ENCODE data around the gene RDX. TPM values are rescaled to one million over a fixed set of nuclear protein-coding genes. Genes with fewer than 3 reads are reported as not detected.

RDX gene
- total and polyA plus RNA-seq, 4 experiments from 2014 or later = 14.3 to 26.5 (median 20.5) TPM

DNA sequence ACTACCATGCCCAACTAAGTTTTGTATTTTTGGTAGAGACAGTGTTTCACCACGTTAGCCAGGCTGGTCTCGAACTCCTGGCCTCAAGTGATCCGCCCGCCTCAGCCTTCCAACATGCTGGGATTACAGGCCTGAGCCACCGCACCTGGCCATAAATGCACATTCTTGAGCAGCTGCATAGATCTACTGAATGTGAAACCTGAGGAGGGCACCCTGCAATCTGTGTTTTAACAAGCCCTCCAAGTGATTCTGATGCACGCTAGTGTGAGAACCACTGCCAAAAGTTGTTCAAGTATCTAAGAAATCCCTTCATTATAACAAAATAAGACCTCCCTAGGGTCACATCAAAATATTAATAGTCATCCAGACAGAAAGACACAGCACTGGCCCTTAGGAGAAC, 89.3 kb downstream of the RDX start:
- Mint-ChIP-seq H3K27me3 (no peaks in the 10 kb centered on the region), H3K9me3 (peaks cover 0 to 4% (median 0%) of the 10 kb centered on the region in 8 donors), H3K4me1 (peaks cover 0 to 5% (median 0%) of the 10 kb centered on the region in 4 donors), H3K36me3 (no peaks in the 10 kb centered on the region), H3K4me3 (no peak overlapping the region), H3K27ac (no peak overlapping the region)
- Histone ChIP-seq H3K27me3 (ENCODE audit: insufficient read depth, low read length) (no peaks in the 10 kb centered on the region), H3K4me3 (ENCODE audit: low read length in 2 of 2) (no peak overlapping the region), H3K27ac (ENCODE audit: low read depth, low read length) (no peak overlapping the region), H3K36me3 (ENCODE audit: insufficient read depth, low read length) (no peaks in the 10 kb centered on the region), H3K4me1 (ENCODE audit: insufficient read depth, low read length) (peaks cover 3% of the 10 kb centered on the region), H3K9me3 (ENCODE audit: control insufficient read depth in 1 of 2, low read length in 2 of 2) (no peaks in the 10 kb centered on the region)
- ChIA-PET POLR2A (ENCODE audit: partially characterized antibody) (interaction anchor here (1.6 kb wide), 1 partner anchor 15 kb away, joined by 3 read pairs; no protein-coding TSS in a partner anchor), CTCF (ENCODE audit: partially characterized antibody) (interaction anchor here (1.7 to 14.4 kb wide), 3 partner anchors 42 to 226 kb away, joined by 4 to 166 read pairs (median 7); no protein-coding TSS in a partner anchor)
- intact Hi-C loops (cut with micrococcal nuclease) = loop anchor here (10.0 kb wide), 1 partner anchor 1238 kb away; no protein-coding TSS in a partner anchor
- DNase-seq = no peak

GRCh38 chr11:110200836-110201235, 95.6 kb downstream of the RDX start:
- POLR2A ChIA-PET (ENCODE audit: partially characterized antibody) = interaction anchor here (1.0 to 1.5 kb wide), 3 partner anchors 167 to 234 kb away, joined by 4 to 6 read pairs (median 5); no protein-coding TSS in a partner anchor
- Mint-ChIP-seq H3K27me3 (peaks cover 0 to 2% of the 10 kb centered on the region in 2 donors), H3K4me1 (peaks cover 0 to 1% (median 0%) of the 10 kb centered on the region in 4 donors), H3K4me3 (no peak overlapping the region), H3K9me3 (no peaks in the 10 kb centered on the region), H3K27ac (no peak overlapping the region), H3K36me3 (no peaks in the 10 kb centered on the region)
- intact Hi-C loops (cut with micrococcal nuclease) = loop anchor here (1.0 to 10.0 kb wide), 5 partner anchors 48 to 1244 kb away; no protein-coding TSS in a partner anchor
- Histone ChIP-seq H3K4me3 (ENCODE audit: low read length in 2 of 2) (no peak overlapping the region), H3K27me3 (ENCODE audit: insufficient read depth, low read length) (no peaks in the 10 kb centered on the region), H3K9me3 (ENCODE audit: control insufficient read depth in 1 of 2, low read length in 2 of 2) (no peaks in the 10 kb centered on the region), H3K4me1 (ENCODE audit: insufficient read depth, low read length) (no peaks in the 10 kb centered on the region), H3K27ac (ENCODE audit: low read depth, low read length) (no peak overlapping the region), H3K36me3 (ENCODE audit: insufficient read depth, low read length) (no peaks in the 10 kb centered on the region)
- DNase-seq = no peak
- CTCF ChIA-PET (ENCODE audit: partially characterized antibody) = interaction anchor here (0.7 to 14.4 kb wide), 37 partner anchors 10 to 1082 kb away, joined by 3 to 166 read pairs (median 6); partner anchors contain the start of gene FDX1

DNA sequence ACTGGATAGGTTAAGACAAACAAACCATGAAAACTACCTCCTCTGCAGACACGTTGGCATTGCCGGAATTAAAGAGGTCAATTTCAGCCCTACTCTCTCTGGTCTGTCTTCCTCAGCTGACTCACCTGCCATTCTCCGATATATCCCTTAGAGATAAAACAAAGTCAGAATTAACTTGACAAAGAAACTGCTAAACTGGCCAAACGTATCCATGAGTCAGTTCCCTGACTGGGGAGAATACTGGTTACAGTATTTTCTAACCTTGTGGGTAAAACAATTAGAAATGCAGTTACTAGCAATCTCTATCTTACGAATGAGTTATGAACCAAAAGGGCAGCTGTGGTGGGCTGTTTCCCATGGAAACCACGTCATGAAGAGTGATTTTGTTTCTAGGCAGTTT, 96.2 kb downstream of the RDX start:
- CTCF ChIA-PET (ENCODE audit: partially characterized antibody) = interaction anchor here (0.7 to 14.4 kb wide), 19 partner anchors 11 to 1082 kb away, joined by 3 to 166 read pairs (median 9); partner anchors contain the start of gene FDX1
- Mint-ChIP-seq H3K27ac (no peak overlapping the region), H3K4me1 (peaks cover 0 to 1% (median 0%) of the 10 kb centered on the region in 4 donors), H3K36me3 (no peaks in the 10 kb centered on the region), H3K27me3 (peaks cover 0 to 2% of the 10 kb centered on the region in 2 donors), H3K4me3 (no peak overlapping the region), H3K9me3 (no peaks in the 10 kb centered on the region)
- no peaks in the 10 kb centered on the region for H3K9me3 ChIP-seq (ENCODE audit: control insufficient read depth in 1 of 2, low read length in 2 of 2)
- intact Hi-C loops (cut with micrococcal nuclease) = loop anchor here (10.0 kb wide), 1 partner anchor 1245 kb away; no protein-coding TSS in a partner anchor
- DNase-seq = no peak
- POLR2A ChIA-PET (ENCODE audit: partially characterized antibody) = interaction anchor here (1.5 kb wide), 1 partner anchor 232 kb away, joined by 6 read pairs; no protein-coding TSS in a partner anchor
- no peak overlapping the region for H3K4me3 ChIP-seq (ENCODE audit: low read length in 2 of 2)
- no peak overlapping the region for H3K27ac ChIP-seq (ENCODE audit: low read depth, low read length)
- H3K36me3 ChIP-seq (ENCODE audit: insufficient read depth, low read length) = no peaks in the 10 kb centered on the region
- no peaks in the 10 kb centered on the region for H3K4me1 ChIP-seq (ENCODE audit: insufficient read depth, low read length)
- no peaks in the 10 kb centered on the region for H3K27me3 ChIP-seq (ENCODE audit: insufficient read depth, low read length)

DNA sequence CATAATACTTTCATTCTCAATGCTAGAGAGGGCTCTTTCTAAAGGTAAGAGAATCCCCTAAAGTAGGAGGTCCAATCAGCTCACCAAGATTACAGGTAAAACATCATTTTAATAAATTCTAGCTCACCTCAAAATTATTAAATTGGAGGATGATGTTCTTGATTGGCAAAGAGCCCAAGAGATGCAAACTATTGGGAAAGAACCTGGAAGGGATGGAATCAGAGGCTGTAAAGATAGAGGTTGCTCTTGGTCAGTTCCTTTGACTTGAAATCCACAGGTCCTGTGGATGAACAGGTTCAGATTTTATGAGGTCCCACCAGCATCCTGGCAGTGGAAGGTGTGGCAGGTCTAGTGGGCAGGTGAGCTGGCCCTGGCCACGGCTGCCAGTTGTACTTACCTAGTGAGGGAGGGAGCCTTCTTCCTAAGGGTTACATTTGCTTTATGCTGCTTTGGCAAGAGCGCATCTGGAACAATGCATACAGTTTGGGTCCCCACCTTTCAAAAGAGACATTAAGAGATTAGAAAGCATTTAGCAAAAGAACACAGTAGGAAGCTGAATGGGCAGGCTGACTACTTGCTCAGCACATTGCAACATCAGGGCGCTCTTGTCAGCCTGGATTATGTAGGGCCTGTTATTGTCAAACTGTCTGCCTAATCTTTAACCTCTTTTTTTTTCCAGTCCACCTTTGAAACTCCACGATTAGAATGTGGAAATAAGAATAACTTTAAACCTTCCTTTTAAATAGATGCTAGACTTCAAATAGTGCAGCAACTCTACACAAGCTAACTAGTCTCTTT, 97.0 kb downstream of the RDX start:
- ChIA-PET POLR2A (ENCODE audit: partially characterized antibody) (no interaction called here), CTCF (ENCODE audit: partially characterized antibody) (interaction anchor here (0.7 to 14.4 kb wide), 9 partner anchors 10 to 234 kb away, joined by 3 to 166 read pairs (median 9); no protein-coding TSS in a partner anchor)
- H3K27me3 ChIP-seq (ENCODE audit: insufficient read depth, low read length) = no peaks in the 10 kb centered on the region
- H3K9me3 ChIP-seq (ENCODE audit: control insufficient read depth in 1 of 2, low read length in 2 of 2) = no peaks in the 10 kb centered on the region
- H3K27ac Mint-ChIP-seq = peak overlapping the region in 1 of 7 donors; percentile 31
- no peak overlapping the region for H3K4me3 ChIP-seq (ENCODE audit: low read length in 2 of 2)
- H3K36me3 Mint-ChIP-seq = no peaks in the 10 kb centered on the region
- intact Hi-C loops (cut with micrococcal nuclease) = no loop called here
- H3K36me3 ChIP-seq (ENCODE audit: insufficient read depth, low read length) = no peaks in the 10 kb centered on the region
- H3K27me3 Mint-ChIP-seq = peaks cover 0 to 2% of the 10 kb centered on the region in 2 donors
- H3K4me3 Mint-ChIP-seq = no peak overlapping the region
- no peaks in the 10 kb centered on the region for H3K9me3 Mint-ChIP-seq
- H3K4me1 Mint-ChIP-seq = peaks cover 0 to 1% (median 0%) of the 10 kb centered on the region in 4 donors
- no peaks in the 10 kb centered on the region for H3K4me1 ChIP-seq (ENCODE audit: insufficient read depth, low read length)
- no peak overlapping the region for H3K27ac ChIP-seq (ENCODE audit: low read depth, low read length)
- DNase-seq = no peak

- Mint-ChIP-seq H3K27me3 (peaks cover 0 to 2% of the 10 kb centered on the region in 2 donors), H3K4me1 (peaks cover 0 to 5% (median 1%) of the 10 kb centered on the region in 4 donors), H3K36me3 (no peaks in the 10 kb centered on the region), H3K27ac (no peak overlapping the region), H3K9me3 (no peaks in the 10 kb centered on the region), H3K4me3 (no peak overlapping the region)
- H3K36me3 ChIP-seq (ENCODE audit: insufficient read depth, low read length) = no peaks in the 10 kb centered on the region
- POLR2A ChIA-PET (ENCODE audit: partially characterized antibody) = no interaction called here
- CTCF ChIA-PET (ENCODE audit: partially characterized antibody) = interaction anchor here (0.5 to 14.4 kb wide), 14 partner anchors 8 to 1082 kb away, joined by 3 to 166 read pairs (median 4); no protein-coding TSS in a partner anchor
- H3K4me3 ChIP-seq (ENCODE audit: low read length in 2 of 2) = no peak overlapping the region
- no peak for DNase-seq
- H3K27ac ChIP-seq (ENCODE audit: low read depth, low read length) = no peak overlapping the region
- intact Hi-C loops (cut with micrococcal nuclease) = no loop called here
- no peaks in the 10 kb centered on the region for H3K4me1 ChIP-seq (ENCODE audit: insufficient read depth, low read length)
- H3K27me3 ChIP-seq (ENCODE audit: insufficient read depth, low read length) = no peaks in the 10 kb centered on the region
- H3K9me3 ChIP-seq (ENCODE audit: control insufficient read depth in 1 of 2, low read length in 2 of 2) = no peaks in the 10 kb centered on the region
These were observed 98.2 kb downstream of the RDX start for GRCh38 chr11:110198031-110198729.

DNA sequence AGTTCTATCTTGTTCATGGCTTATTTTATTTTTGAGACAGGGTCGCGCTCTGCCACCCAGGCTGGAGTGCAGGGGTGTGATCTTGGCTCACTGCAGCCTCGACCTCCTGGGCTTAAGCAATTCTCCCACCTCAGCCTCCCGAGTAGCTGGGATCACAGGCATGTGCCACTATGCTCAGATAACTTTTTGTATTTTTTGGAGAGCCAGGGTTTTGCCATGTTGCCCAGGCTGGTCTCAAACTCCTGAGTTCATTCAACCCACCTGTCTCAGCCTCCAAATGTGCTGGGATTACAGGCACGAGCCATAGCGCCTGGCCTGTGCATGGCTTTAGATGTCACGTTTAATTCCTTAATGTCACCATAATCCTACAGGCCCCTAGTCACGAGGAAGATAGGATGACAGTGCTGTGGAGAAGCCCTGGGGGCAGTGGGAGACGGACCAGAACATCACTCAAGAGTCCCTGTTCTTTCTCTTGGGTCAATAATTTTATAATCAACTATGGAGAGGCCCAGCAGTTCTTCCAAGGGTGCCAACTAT, 99.5 kb downstream of the RDX start:
- ChIA-PET CTCF (ENCODE audit: partially characterized antibody) (interaction anchor here (1.2 to 14.4 kb wide), 6 partner anchors 9 to 236 kb away, joined by 4 to 166 read pairs (median 41); no protein-coding TSS in a partner anchor), POLR2A (ENCODE audit: partially characterized antibody) (no interaction called here)
- no peak overlapping the region for H3K27ac ChIP-seq (ENCODE audit: low read depth, low read length)
- H3K4me3 ChIP-seq (ENCODE audit: low read length in 2 of 2) = no peak overlapping the region
- no peaks in the 10 kb centered on the region for H3K27me3 ChIP-seq (ENCODE audit: insufficient read depth, low read length)
- intact Hi-C loops (cut with micrococcal nuclease) = no loop called here
- H3K9me3 Mint-ChIP-seq = no peaks in the 10 kb centered on the region
- peaks cover 8 to 17% (median 11%) of the 10 kb centered on the region in 4 donors for H3K4me1 Mint-ChIP-seq
- H3K36me3 ChIP-seq (ENCODE audit: insufficient read depth, low read length) = no peaks in the 10 kb centered on the region
- DNase-seq = no peak
- H3K36me3 Mint-ChIP-seq = no peaks in the 10 kb centered on the region
- H3K4me1 ChIP-seq (ENCODE audit: insufficient read depth, low read length) = peaks cover 11% of the 10 kb centered on the region
- H3K4me3 Mint-ChIP-seq = no peak overlapping the region
- no peak overlapping the region for H3K27ac Mint-ChIP-seq
- H3K9me3 ChIP-seq (ENCODE audit: control insufficient read depth in 1 of 2, low read length in 2 of 2) = no peaks in the 10 kb centered on the region
- H3K27me3 Mint-ChIP-seq = peaks cover 0 to 2% of the 10 kb centered on the region in 2 donors
